H1 (cell line): ENCODE measurements around the gene LAMB3. TPM values are rescaled to one million over a fixed set of nuclear protein-coding genes. Genes with fewer than 3 reads are reported as not detected.

Source experiments
- CTCF ChIA-PET: fragments of 300-600 bp; sonication (Branson Sonifier 250); formaldehyde crosslinking; loops from one replicate; lab custom pipeline; 2021; ENCODE audit not compliant: partially characterized antibody; lab: Charles Lee
- POLR2A ChIA-PET: fragments of 300-600 bp; sonication (Branson Sonifier 250); formaldehyde crosslinking; loops from one replicate; lab custom pipeline; 2021; ENCODE audit warnings: inconsistent platforms; ENCODE audit not compliant: partially characterized antibody; lab: Charles Lee
- DNase-seq, 2 experiments: peaks; one replicate each; pipeline versions ENCODE4 v3.0.0 to v3.0.0-alpha.2; 2010 to 2022; ENCODE audit warnings: low spot score in 2 of 2, low read depth in 1 of 2, mixed read lengths in 1 of 2
- FAIRE-seq: peaks from 2 replicates; lab custom pipeline; 2011; peaks lifted over from hg19 to GRCh38; lab: Jason Lieb, UNC
- H2AFZ ChIP-seq: 2 replicates; pipeline ENCODE4 v1.8.1; 2012; ENCODE audit warnings: low read length, inconsistent platforms
- H2AK5ac ChIP-seq: 2 replicates; pipeline ENCODE4 v1.6.1; 2013; ENCODE audit warnings: low read depth, low read length
- H2BK120ac ChIP-seq: replicated peaks from 2 replicates; pipeline ENCODE3; 2013; ENCODE audit warnings: low read depth, low read length, inconsistent platforms
- H2BK12ac ChIP-seq: 2 replicates; pipeline ENCODE4 v1.6.1; 2013; ENCODE audit warnings: low read depth, low read length
- H2BK15ac ChIP-seq: 2 replicates; pipeline ENCODE4 v1.6.1; 2013; ENCODE audit warnings: low read length
- H2BK20ac ChIP-seq: 2 replicates; pipeline ENCODE4 v1.6.1; 2013; ENCODE audit warnings: low read length
- H2BK5ac ChIP-seq: 2 replicates; pipeline ENCODE4 v1.6.1; 2013; ENCODE audit warnings: low read depth, low read length
- H3K14ac ChIP-seq: 2 replicates; pipeline ENCODE4 v1.6.1; 2013; ENCODE audit warnings: inconsistent platforms; ENCODE audit not compliant: insufficient read length
- H3K18ac ChIP-seq: 2 replicates; pipeline ENCODE4 v1.6.1; 2013; ENCODE audit warnings: low read length; ENCODE audit errors: extremely low read depth
- H3K23ac ChIP-seq: 2 replicates; pipeline ENCODE4 v1.6.1; 2013; ENCODE audit warnings: inconsistent platforms; ENCODE audit not compliant: insufficient read length
- H3K23me2 ChIP-seq: 2 replicates; pipeline ENCODE4 v1.6.1; 2013; ENCODE audit warnings: low read depth, low read length
- H3K27ac ChIP-seq: 2 replicates; pipeline ENCODE4 v1.6.1; 2011; ENCODE audit warnings: low read depth, low read length, inconsistent platforms
- H3K27me3 ChIP-seq, 4 experiments: replicated peaks in 1 of 4; 1 replicate in 1 of 4; 2 replicates in 3 of 4; pipeline versions ENCODE4 v1.6.1 to v1.8.1; 2011 to 2013; ENCODE audit warnings: low read length in 3 of 4, mild to moderate bottlenecking in 3 of 4, inconsistent platforms in 2 of 4, mixed read lengths in 2 of 4, moderate library complexity in 1 of 4; ENCODE audit not compliant: control insufficient read depth in 3 of 4, insufficient read depth in 3 of 4; ENCODE audit errors: extremely low read depth in 1 of 4
- H3K36me3 ChIP-seq, 4 experiments: 2 replicates each; pipeline versions ENCODE4 v1.6.1 to v1.8.1; 2011 to 2013; ENCODE audit warnings: mild to moderate bottlenecking in 4 of 4, low read length in 3 of 4, moderate library complexity in 2 of 4, control low read depth in 1 of 4, inconsistent platforms in 1 of 4; ENCODE audit not compliant: insufficient read depth in 4 of 4, control insufficient read depth in 2 of 4
- H3K4ac ChIP-seq: replicated peaks from 2 replicates; pipeline ENCODE3; 2013; ENCODE audit warnings: low read length, low read depth, mixed read lengths, inconsistent platforms; ENCODE audit not compliant: insufficient read length
- H3K4me1 ChIP-seq, 4 experiments: replicated peaks in 1 of 4; 1 replicate in 1 of 4; 2 replicates in 3 of 4; pipeline versions ENCODE4 v1.6.1 to v1.8.1; 2011 to 2013; ENCODE audit warnings: low read length in 3 of 4, inconsistent platforms in 2 of 4, mixed read lengths in 1 of 4; ENCODE audit not compliant: insufficient read depth in 4 of 4, control insufficient read depth in 3 of 4
- H3K4me2 ChIP-seq, 2 experiments: 2 replicates each; pipeline versions ENCODE4 v1.6.1 to v1.8.1; 2011 to 2013; ENCODE audit warnings: low read depth in 2 of 2, low read length in 2 of 2, control low read depth in 1 of 2, inconsistent platforms in 1 of 2, mild to moderate bottlenecking in 1 of 2; ENCODE audit not compliant: insufficient read depth in 1 of 2
- H3K4me3 ChIP-seq, 4 experiments: fragments of 200-600, 300-600 bp in 1 of 4; sonication (generic), shearing (Covaris generic), sonication (Bioruptor Twin) in 1 of 4; 2 replicates each; pipeline versions ENCODE4 v1.5.1 to v1.8.1; 2011 to 2016; ENCODE audit warnings: low read length in 4 of 4, low read depth in 3 of 4, control low read depth in 2 of 4, inconsistent platforms in 2 of 4, mild to moderate bottlenecking in 2 of 4, mixed read lengths in 1 of 4, moderate library complexity in 1 of 4; ENCODE audit not compliant: insufficient read depth in 2 of 4; ENCODE audit errors: extremely low read depth in 1 of 4
- H3K56ac ChIP-seq: replicated peaks from 2 replicates; pipeline ENCODE3; 2013; ENCODE audit warnings: low read depth, mild to moderate bottlenecking, mixed read lengths, low read length, inconsistent platforms; ENCODE audit not compliant: insufficient read length
- H3K79me1 ChIP-seq: 2 replicates; pipeline ENCODE4 v1.6.1; 2013; ENCODE audit warnings: low read depth, low read length, control low read depth
- H3K79me2 ChIP-seq, 2 experiments: 2 replicates each; pipeline versions ENCODE4 v1.6.1 to v1.8.1; 2012 to 2013; ENCODE audit warnings: low read length in 2 of 2, mild to moderate bottlenecking in 2 of 2, inconsistent platforms in 1 of 2; ENCODE audit not compliant: insufficient read depth in 2 of 2, control insufficient read depth in 1 of 2
- H3K9ac ChIP-seq, 4 experiments: replicated peaks in 1 of 4; 1 replicate in 1 of 4; 2 replicates in 3 of 4; pipeline versions ENCODE4 v1.6.1 to v1.8.1; 2011 to 2013; ENCODE audit warnings: low read depth in 3 of 4, low read length in 3 of 4, control low read depth in 2 of 4, mild to moderate bottlenecking in 2 of 4, moderate library complexity in 2 of 4, inconsistent platforms in 1 of 4; ENCODE audit errors: extremely low read depth in 1 of 4
- H3K9me3 ChIP-seq, 2 experiments: 2 replicates each; pipeline versions ENCODE4 v1.6.1 to v1.8.1; 2012 to 2013; ENCODE audit warnings: mild to moderate bottlenecking in 2 of 2, moderate library complexity in 2 of 2, control low read depth in 1 of 2, inconsistent platforms in 1 of 2, low read depth in 1 of 2, low read length in 1 of 2, mixed read lengths in 1 of 2; ENCODE audit not compliant: insufficient read depth in 2 of 2
- H4K20me1 ChIP-seq, 2 experiments: replicated peaks in 1 of 2; 2 replicates each; pipeline versions ENCODE3 to v1.8.1; 2011 to 2013; ENCODE audit warnings: inconsistent platforms in 2 of 2, low read length in 2 of 2, mild to moderate bottlenecking in 1 of 2; ENCODE audit not compliant: insufficient read depth in 2 of 2, control insufficient read depth in 1 of 2
- H4K5ac ChIP-seq: 2 replicates; pipeline ENCODE4 v1.6.1; 2013; ENCODE audit warnings: low read length, low read depth, mixed read lengths, inconsistent platforms; ENCODE audit not compliant: insufficient read length
- H4K8ac ChIP-seq: 2 replicates; pipeline ENCODE4 v1.8.0; 2013; ENCODE audit warnings: mild to moderate bottlenecking, moderate library complexity, low read length, inconsistent platforms; ENCODE audit not compliant: insufficient read depth; ENCODE audit errors: extremely low read depth
- H4K91ac ChIP-seq: replicated peaks from 2 replicates; pipeline ENCODE3; 2013; ENCODE audit warnings: low read length, mixed read lengths, inconsistent platforms; ENCODE audit not compliant: insufficient read length
- ASH2L ChIP-seq: fragments of 200-600, 300-600 bp; sonication (generic); IDR thresholded peaks from one replicate; pipeline ENCODE4 v1.7.1; 2017; ENCODE audit warnings: low read length
- MAFK ChIP-seq: IDR thresholded peaks from 2 replicates; pipeline ENCODE4 v1.6.1; 2012; ENCODE audit warnings: low read depth, mild to moderate bottlenecking, improper control_type of control experiment, low read length
- NRF1 ChIP-seq: IDR thresholded peaks from 2 replicates; pipeline ENCODE4 v1.6.1; 2011; ENCODE audit warnings: mild to moderate bottlenecking, low read depth, low read length, improper control_type of control experiment
- PHF8 ChIP-seq: fragments of 200-600 bp; sonication (generic); conservative IDR thresholded peaks from 2 replicates; pipeline ENCODE4 v1.7.1; 2012; ENCODE audit warnings: low read depth, mild to moderate bottlenecking, inconsistent platforms, low read length, moderate library complexity
- SP1 ChIP-seq: IDR thresholded peaks from 2 replicates; pipeline ENCODE4 v1.6.1; 2011; ENCODE audit warnings: low read depth, low read length
- SP2 ChIP-seq: IDR thresholded peaks from 2 replicates; pipeline ENCODE4 v1.6.1; 2012; ENCODE audit warnings: mild to moderate bottlenecking, low read length, inconsistent platforms
- TAF1 ChIP-seq: IDR thresholded peaks from 2 replicates; pipeline ENCODE4 v1.6.1; 2011; ENCODE audit warnings: mild to moderate bottlenecking, low read depth, low read length
- TEAD4 ChIP-seq: IDR thresholded peaks from 2 replicates; pipeline ENCODE4 v1.6.1; 2012; ENCODE audit warnings: low read depth, low read length, inconsistent platforms, mixed read lengths
- WGBS, 2 experiments: shearing (Covaris generic) in 1 of 2; methylation state at CpG; one replicate each; pipeline versions ENCODE4 v1.1.6 to v1.1.7; 2013 to 2015; ENCODE audit warnings: low lambda C conversion rate in 2 of 2, mixed read lengths in 2 of 2, inconsistent platforms in 1 of 2, low coverage in 1 of 2, missing lambda C conversion rate in 1 of 2; ENCODE audit not compliant: insufficient replicate concordance in 2 of 2, insufficient coverage in 1 of 2, insufficient read length in 1 of 2; ENCODE audit errors: extremely low coverage in 1 of 2, missing lambda C conversion rate in 1 of 2; 5-methylcytosine and 5-hydroxymethylcytosine counted together
- polyA plus RNA-seq, 7 experiments: library from polyadenylated mRNA; depleted of rRNA in 3 of 7; stranded (reverse) in 5 of 7; unstranded in 2 of 7; fragments of >200 nt in 5 of 7; fragments of 200-250 nt in 2 of 7; gene quantifications; 1 replicate in 5 of 7; 2 replicates in 1 of 7; 4 replicates in 1 of 7; pipeline versions ENCODE4 v1.2.1 to v1.2.3, GENCODE V29; 2011 to 2013; ENCODE audit warnings: missing spikeins in 2 of 7, mixed read lengths in 2 of 7
- total RNA-seq: library from RNA; stranded (reverse); fragmentation: NEBNext Ultra II Directional; extraction: Animal tissue kit (Norgen Biotek cat#: 25700); gene quantifications from 2 replicates; pipeline ENCODE4 v1.2.1, GENCODE V29; 2021

The LAMB3 gene
- total and polyA plus RNA-seq, 2 of the 8 experiments (the other 6 are each of a cell fraction or from before 2014, with no cell fraction given), result 0.45 to 0.50 TPM

DNA sequence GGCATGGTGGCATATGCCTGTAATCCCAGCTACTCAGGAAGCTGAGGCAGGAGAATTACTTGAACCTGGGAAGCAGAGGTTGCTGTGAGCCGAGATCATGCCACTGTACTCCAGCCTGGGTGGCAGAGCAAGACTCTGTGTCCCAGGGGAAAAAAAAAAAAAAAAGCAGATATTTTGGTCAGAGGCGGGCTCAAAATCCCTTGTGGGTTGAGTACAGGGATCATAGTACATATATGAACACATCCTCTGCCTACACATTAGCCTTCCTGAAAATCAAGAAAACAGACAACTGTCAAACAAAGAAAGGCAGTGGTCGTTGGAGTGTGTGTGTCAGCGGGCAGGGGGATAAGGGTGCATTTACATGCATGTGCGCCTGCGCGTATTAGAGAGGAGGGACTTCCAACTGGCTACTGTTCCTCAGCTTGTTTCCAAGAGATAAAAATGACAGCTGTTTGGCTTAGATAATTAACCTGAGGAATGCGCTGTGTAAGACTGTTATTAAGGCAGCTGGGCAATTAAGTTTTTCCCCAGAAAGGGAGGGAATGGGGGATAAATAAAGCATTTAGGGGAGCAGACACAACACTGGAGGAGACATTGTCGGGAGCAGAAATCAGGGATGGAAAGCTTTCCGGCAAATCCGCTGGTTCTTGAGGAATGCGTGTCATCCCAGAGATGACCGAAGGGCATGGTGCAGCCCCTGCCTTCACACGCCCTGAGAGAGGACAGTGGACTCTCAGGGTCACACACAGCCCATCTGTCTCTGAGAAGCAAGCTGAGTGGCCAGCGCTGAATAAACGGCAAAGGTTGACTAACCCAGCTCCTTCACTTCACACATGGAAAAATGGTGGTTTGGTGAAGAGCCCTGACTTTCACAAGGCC lies 6.4 kb downstream of the LAMB3 start:
- no peak overlapping the region for H2AK5ac ChIP-seq
- no peak overlapping the region for H4K5ac ChIP-seq
- no peaks in the 10 kb centered on the region for H3K27me3 ChIP-seq
- H3K23me2 ChIP-seq, result no peaks in the 10 kb centered on the region
- H3K27ac ChIP-seq, result no peak overlapping the region
- no peak overlapping the region for H2AFZ ChIP-seq
- no peak overlapping the region for H3K14ac ChIP-seq
- WGBS, 2 experiments, result 85% methylated on average over 16 of the region's 16 CpGs; no CpG with 5 or more reads in 1 of the 2 experiments
- no peak overlapping the region for H2BK5ac ChIP-seq
- no peak overlapping the region for H3K4me2 ChIP-seq
- H3K79me2 ChIP-seq, result no peaks in the 10 kb centered on the region
- CTCF ChIA-PET, result interaction anchor here (0.6 to 2.8 kb wide), 31 partner anchors 8 to 509 kb away, joined by 3 to 15 read pairs (median 4); partner anchors contain the start of gene G0S2
- no peaks in the 10 kb centered on the region for H4K20me1 ChIP-seq
- no peak overlapping the region for H3K18ac ChIP-seq
- H2BK15ac ChIP-seq, result no peak overlapping the region
- H3K36me3 ChIP-seq, result no peaks in the 10 kb centered on the region
- H3K4ac ChIP-seq, result no peak overlapping the region
- H3K4me3 ChIP-seq, result no peak overlapping the region
- H2BK12ac ChIP-seq, result no peak overlapping the region
- no peak overlapping the region for H4K91ac ChIP-seq
- H3K23ac ChIP-seq, result no peak overlapping the region
- DNase-seq (no peak), FAIRE-seq (no peak)
- POLR2A ChIA-PET, result no interaction called here
- no peak overlapping the region; the same call in 1 of the 2 replicates for H4K8ac ChIP-seq
- H2BK20ac ChIP-seq, result no peak overlapping the region
- H3K4me1 ChIP-seq, result 0 out of 7 replicates have a peak, but pooled peaks cover 0 to 5% (median 0%) of the 10 kb centered on the region in 4 experiments
- no peak overlapping the region for H3K56ac ChIP-seq
- H2BK120ac ChIP-seq, result no peak overlapping the region
- H3K9me3 ChIP-seq, result no peaks in the 10 kb centered on the region
- no peaks in the 10 kb centered on the region for H3K79me1 ChIP-seq
- H3K9ac ChIP-seq, result no peak overlapping the region
- TF ChIP-seq TAF1 (no peak), SP1 (no peak), ASH2L (no peak), NRF1 (no peak), PHF8 (no peak), TEAD4 (no peak), SP2 (no peak), MAFK (no peak)
